Measurements from ENCODE around the gene BCL2L14. TPM values are rescaled to one million over a fixed set of nuclear protein-coding genes. Genes with fewer than 3 reads are reported as not detected.

Gene BCL2L14
- total and polyA plus RNA-seq, 10 donors, result 0.13 to 2.2 (median 0.91) TPM; not detected in 1

DNA sequence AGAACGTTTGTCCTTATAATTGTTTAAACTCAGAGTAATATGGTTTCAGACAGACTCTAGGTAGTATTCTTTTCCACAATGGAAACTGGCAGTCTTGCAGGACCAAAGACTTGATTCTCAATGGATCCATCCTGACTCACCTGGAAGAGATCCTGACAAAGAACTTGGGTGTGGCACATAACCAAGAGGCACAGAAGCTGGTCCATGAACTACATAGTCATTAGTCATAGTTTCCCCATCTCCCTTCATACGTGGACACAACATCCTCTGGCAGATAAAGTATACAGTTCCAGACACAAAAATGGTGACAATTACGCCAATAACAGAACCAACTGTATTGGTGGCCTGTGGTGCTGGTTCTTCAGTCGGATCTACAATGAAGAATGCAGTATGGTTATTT lies 55.8 kb downstream of the BCL2L14 start:
- H3K4me3 ChIP-seq, result no peak overlapping the region
- intact Hi-C loops (cut with DNase I; ENCODE audit: low total_unique reads), result no loop called here
- H3K27ac ChIP-seq, result no peak overlapping the region
- no peaks in the 10 kb centered on the region for H3K27me3 ChIP-seq (replicated peaks in 1 of 7)
- TF ChIP-seq POLR2AphosphoS5 (IDR thresholded peaks at IDR 0.05) (no peak), POLR2A (IDR thresholded peaks at IDR 0.05) (no peak)
- TF ChIP-seq, protein P1, sequence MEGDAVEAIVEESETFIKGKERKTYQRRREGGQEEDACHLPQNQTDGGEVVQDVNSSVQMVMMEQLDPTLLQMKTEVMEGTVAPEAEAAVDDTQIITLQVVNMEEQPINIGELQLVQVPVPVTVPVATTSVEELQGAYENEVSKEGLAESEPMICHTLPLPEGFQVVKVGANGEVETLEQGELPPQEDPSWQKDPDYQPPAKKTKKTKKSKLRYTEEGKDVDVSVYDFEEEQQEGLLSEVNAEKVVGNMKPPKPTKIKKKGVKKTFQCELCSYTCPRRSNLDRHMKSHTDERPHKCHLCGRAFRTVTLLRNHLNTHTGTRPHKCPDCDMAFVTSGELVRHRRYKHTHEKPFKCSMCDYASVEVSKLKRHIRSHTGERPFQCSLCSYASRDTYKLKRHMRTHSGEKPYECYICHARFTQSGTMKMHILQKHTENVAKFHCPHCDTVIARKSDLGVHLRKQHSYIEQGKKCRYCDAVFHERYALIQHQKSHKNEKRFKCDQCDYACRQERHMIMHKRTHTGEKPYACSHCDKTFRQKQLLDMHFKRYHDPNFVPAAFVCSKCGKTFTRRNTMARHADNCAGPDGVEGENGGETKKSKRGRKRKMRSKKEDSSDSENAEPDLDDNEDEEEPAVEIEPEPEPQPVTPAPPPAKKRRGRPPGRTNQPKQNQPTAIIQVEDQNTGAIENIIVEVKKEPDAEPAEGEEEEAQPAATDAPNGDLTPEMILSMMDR (IDR thresholded peaks at IDR 0.05 in 8 of 11, conservative IDR thresholded peaks at IDR 0.05 in 3 of 11), result no peak
- 86 to 95% (median 89%) methylated on average over 4 of the region's 4 CpGs for WGBS, 5 donors
- DNase-seq, result no peak
- peaks cover 0 to 4% (median 0%) of the 10 kb centered on the region in 6 donors for H3K4me1 ChIP-seq
- H3K36me3 ChIP-seq, result peaks cover 0 to 22% (median 0%) of the 10 kb centered on the region in 6 donors
- no peaks in the 10 kb centered on the region for H3K9me3 ChIP-seq

DNA sequence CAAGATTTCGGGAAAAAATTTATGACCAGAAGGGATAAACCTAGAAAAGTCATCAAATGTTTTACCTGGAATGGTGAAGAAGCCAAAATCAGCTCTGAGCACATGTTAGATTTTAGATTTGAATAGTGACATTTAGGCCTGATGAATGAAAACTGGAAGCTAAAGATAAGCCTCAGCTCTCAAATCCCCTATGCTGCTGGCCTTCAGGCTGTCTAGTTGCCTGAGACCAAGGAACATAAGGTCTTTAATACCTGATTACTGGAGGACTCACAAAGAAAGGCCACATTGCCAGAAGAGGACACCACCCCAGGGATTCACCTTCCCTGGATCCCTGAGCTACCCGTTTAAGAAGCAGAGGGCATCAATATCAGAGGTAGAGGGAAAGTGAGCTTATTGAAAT lies 56.6 kb downstream of the BCL2L14 start:
- H3K36me3 ChIP-seq, result peaks cover 0 to 22% (median 0%) of the 10 kb centered on the region in 6 donors
- no peaks in the 10 kb centered on the region for H3K9me3 ChIP-seq
- 89 to 97% (median 93%) methylated on average over 2 of the region's 2 CpGs for WGBS, 5 donors
- H3K4me1 ChIP-seq, result peaks cover 0 to 4% (median 0%) of the 10 kb centered on the region in 6 donors
- intact Hi-C loops (cut with DNase I; ENCODE audit: low total_unique reads), result no loop called here
- TF ChIP-seq, protein P1 (IDR thresholded peaks at IDR 0.05 in 8 of 11, conservative IDR thresholded peaks at IDR 0.05 in 3 of 11), result no peak
- TF ChIP-seq POLR2AphosphoS5 (IDR thresholded peaks at IDR 0.05) (no peak), POLR2A (IDR thresholded peaks at IDR 0.05) (no peak)
- H3K27me3 ChIP-seq (replicated peaks in 1 of 7), result no peaks in the 10 kb centered on the region
- no peak overlapping the region for H3K27ac ChIP-seq
- DNase-seq, result no peak
- no peak overlapping the region for H3K4me3 ChIP-seq

DNA sequence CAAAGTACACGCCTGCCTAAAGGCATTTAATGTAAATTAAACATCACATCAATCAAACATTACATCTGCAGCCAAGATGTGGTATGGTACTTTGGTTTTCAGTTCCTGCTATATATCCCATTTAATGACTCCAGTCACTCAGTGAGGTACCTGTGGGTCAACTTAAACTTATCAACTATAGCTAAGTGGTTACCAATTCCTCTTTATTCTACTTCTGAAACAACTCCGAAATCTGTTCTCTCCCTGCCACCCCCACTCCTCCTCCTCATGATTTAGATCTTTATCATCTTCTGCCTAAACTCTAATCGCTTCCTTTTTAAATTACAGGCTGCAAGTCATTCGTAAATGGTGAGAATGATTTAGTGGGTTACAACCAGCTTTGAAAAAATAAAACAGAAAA lies 57.9 kb downstream of the BCL2L14 start:
- peaks cover 0 to under 1% (median 0%) of the 10 kb centered on the region in 6 donors for H3K4me1 ChIP-seq
- H3K36me3 ChIP-seq, result peaks cover 0 to 22% (median 0%) of the 10 kb centered on the region in 6 donors
- H3K27ac ChIP-seq, result no peak overlapping the region
- no peak overlapping the region for H3K4me3 ChIP-seq
- no peak for DNase-seq
- no peaks in the 10 kb centered on the region for H3K9me3 ChIP-seq
- 30 to 54% (median 48%) methylated on average over 4 of the region's 4 CpGs for WGBS, 5 donors
- no peaks in the 10 kb centered on the region for H3K27me3 ChIP-seq (replicated peaks in 1 of 7)
- intact Hi-C loops (cut with DNase I; ENCODE audit: low total_unique reads), result no loop called here
- no peak for TF ChIP-seq POLR2AphosphoS5 (IDR thresholded peaks at IDR 0.05)
- TF ChIP-seq, protein P1 (IDR thresholded peaks at IDR 0.05 in 8 of 11, conservative IDR thresholded peaks at IDR 0.05 in 3 of 11), result no peak
- TF ChIP-seq POLR2A (IDR thresholded peaks at IDR 0.05), result no peak

DNA sequence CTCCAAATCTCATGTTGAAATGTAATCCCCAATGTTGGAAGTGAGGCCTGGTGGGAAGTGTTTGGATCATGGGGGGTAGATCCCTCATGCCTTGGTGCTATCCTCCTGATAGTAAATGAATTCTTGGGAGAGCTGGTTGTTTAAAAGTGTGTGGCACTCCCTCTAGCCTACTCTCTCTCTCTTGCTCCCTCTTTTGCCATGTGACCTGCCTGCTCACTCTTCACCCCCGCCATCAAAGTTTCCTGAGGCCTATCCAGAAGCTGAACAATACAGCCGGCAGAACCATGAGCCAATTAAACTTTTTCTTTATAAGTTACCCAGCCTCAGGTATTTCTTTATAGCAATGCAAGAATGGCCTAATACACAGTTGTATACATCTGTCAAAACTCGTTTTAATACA lies 62.5 kb downstream of the BCL2L14 start:
- Histone ChIP-seq H3K4me3 (no peak overlapping the region), H3K36me3 (peaks cover 0 to 16% (median 0%) of the 10 kb centered on the region in 6 donors), H3K9me3 (no peaks in the 10 kb centered on the region), H3K27ac (no peak overlapping the region), H3K27me3 (replicated peaks in 1 of 7) (peaks cover 0 to 5% (median 0%) of the 10 kb centered on the region in 7 donors), H3K4me1 (no peaks in the 10 kb centered on the region)
- WGBS, 5 donors, result 84 to 94% (median 89%) methylated on average over 3 of the region's 3 CpGs
- TF ChIP-seq POLR2A (IDR thresholded peaks at IDR 0.05), result no peak
- no peak for TF ChIP-seq POLR2AphosphoS5 (IDR thresholded peaks at IDR 0.05)
- TF ChIP-seq, protein P1 (IDR thresholded peaks at IDR 0.05 in 8 of 11, conservative IDR thresholded peaks at IDR 0.05 in 3 of 11), result no peak
- intact Hi-C loops (cut with DNase I; ENCODE audit: low total_unique reads), result no loop called here
- no peak for DNase-seq

Measured in spleen (tissue), 11 donors.